NCI-H446 (cell line): ENCODE results near the gene MLPH.

Experiments
- DNase-seq, 2 experiments: peaks; one replicate each; lab custom pipeline; 2025; lab: John Stamatoyannopoulos, UW

Gene MLPH

GRCh38 chr2:237603049-237603717 lies 116.1 kb downstream of the MLPH start:
- no peak for DNase-seq

DNA sequence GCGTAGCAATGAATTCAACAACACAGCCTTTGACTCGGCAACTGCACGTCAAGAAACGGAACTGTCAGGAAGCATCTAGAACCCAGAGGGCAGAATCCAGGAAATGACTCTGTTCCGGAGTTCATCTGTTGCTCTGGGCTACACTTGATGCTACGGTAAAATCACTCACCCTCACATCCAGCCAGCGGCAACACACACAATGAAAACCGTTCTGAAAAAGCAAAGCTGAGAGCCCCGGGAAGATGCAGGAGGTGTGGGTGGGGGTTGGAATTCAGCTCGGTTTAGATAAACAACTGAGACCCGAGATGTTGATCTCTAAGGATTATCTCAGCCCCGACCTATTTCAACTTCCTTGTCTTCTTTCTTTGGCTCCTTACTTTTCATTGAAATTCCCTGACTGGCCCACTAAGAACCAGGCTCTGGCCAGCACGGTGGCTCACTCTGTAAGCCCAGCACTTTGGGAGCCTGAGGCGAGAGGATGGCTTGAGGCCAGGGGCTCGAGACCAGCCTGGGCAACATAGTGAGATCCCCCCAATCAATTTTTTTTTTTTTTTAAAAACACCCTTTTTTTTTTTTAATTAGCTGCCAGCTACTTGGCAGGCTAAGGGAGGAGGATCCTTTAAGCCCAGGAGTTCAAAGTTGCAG lies 116.8 kb downstream of the MLPH start:
- DNase-seq, result no peak

GRCh38 chr2:237604391-237604790 lies 117.3 kb downstream of the MLPH start:
- no peak for DNase-seq
